Measurements from ENCODE around the gene FERMT1.

GRCh38 chr20:6061544-6061943 is 61.3 kb downstream of the FERMT1 start:
- TF ChIP-seq CTCF (IDR thresholded peaks at IDR 0.05) (no peak), POLR2AphosphoS5 (IDR thresholded peaks at IDR 0.05) (no peak), EP300 (IDR thresholded peaks at IDR 0.05; ENCODE audit: low read depth) (no peak)

All from transverse colon (tissue), 4 donors.